ENCODE results near the gene GADD45B. TPM values are rescaled to one million over a fixed set of nuclear protein-coding genes. Genes with fewer than 3 reads are reported as not detected.

The GADD45B gene
- total and polyA plus RNA-seq, 10 of the 15 experiments (the other 5 are each of a cell fraction or from before 2014, with no cell fraction given), result 2.4 to 180 (median 91.1) TPM

DNA sequence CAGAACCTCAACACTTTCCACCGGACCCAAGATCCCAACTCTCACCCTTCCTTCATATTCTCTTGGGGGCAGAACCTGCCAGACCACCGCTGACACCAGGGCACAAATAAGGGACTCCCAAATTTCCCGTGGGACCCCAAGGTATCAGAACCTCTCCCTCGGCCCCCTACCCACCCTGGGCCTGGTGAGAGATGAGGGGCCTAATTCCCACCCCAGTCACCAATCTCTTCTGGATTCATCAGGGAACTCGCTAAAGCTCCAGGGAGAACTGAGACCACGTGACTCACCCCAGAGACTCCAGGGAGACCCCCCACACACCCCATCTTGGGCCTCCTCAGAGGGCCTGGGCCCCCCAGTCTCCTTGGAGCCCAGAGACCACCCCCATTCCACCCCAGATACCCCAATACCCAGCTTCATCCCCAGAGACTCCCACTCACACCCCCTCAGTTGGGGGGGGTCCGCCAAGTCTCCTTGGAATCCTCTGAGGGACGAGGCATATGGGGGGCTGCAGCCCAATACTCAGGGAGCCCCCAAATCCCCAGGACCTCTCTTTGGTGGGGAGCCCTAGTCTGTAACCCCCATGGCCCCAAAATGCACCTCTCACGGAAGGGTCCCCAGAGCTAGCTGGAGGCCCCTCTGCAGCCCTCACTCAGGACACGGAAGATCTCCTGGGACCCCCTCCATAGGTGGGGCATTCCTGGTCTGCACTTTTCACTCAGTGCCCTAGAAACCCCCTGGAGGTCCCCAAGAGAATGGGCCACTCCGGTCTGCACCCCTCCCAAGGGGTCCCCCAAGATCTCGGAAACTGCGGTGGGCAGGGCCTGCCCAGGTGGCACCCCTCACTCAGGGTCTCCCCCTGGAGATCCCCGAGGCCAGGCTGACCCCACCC, 20.7 kb upstream of the GADD45B start:
- peak overlapping the region; percentile 93 for H3K4me2 ChIP-seq (ENCODE audit: control insufficient read depth, insufficient read depth)
- H3K9me3 ChIP-seq (replicated peaks; ENCODE audit: control insufficient read depth, insufficient read depth, low read length), result no peaks in the 10 kb centered on the region
- WGBS (ENCODE audit: insufficient coverage, insufficient replicate concordance, low lambda C conversion rate, missing lambda C conversion rate), result 8% methylated on average over 13 of the region's 14 CpGs
- in situ Hi-C loops (cut with MboI) (no loop called here), intact Hi-C loops (cut with micrococcal nuclease; ENCODE audit: unreplicated experiment) (no loop called here)
- H2AFZ ChIP-seq (ENCODE audit: control insufficient read depth, low read depth, low read length), result no peak overlapping the region
- H3K27ac ChIP-seq (ENCODE audit: control insufficient read depth, insufficient read depth), result peak overlapping the region; percentile 90
- no peak for ATAC-seq
- FAIRE-seq, result no peak
- CTCF ChIA-PET, result interaction anchor here (1.1 kb wide), 1 partner anchor 63 kb away, joined by 3 read pairs; no protein-coding TSS in a partner anchor
- SMC1A ChIA-PET (ENCODE audit: uncharacterized antibody, unreplicated experiment), result interaction anchor here (1.5 kb wide), 1 partner anchor 8 kb away, joined by 3 read pairs; no protein-coding TSS in a partner anchor
- RAD21 ChIA-PET (ENCODE audit: unreplicated experiment), result interaction anchor here (0.5 to 1.5 kb wide), 5 partner anchors 60 to 220 kb away, joined by 3 to 4 read pairs (median 3); no protein-coding TSS in a partner anchor
- H3K9ac ChIP-seq (ENCODE audit: control insufficient read depth, insufficient read depth, low read length), result peak overlapping the region; percentile 94
- POLR2A ChIA-PET, result interaction anchor here (0.5 to 2.0 kb wide), 11 partner anchors 21 to 197 kb away, joined by 3 to 10 read pairs (median 3); partner anchors contain the start of genes GADD45B and TIMM13
- DNase-seq (ENCODE audit: low read depth, low spot score), result no peak
- H3K79me2 ChIP-seq (ENCODE audit: control insufficient read depth, insufficient read depth, low read length), result peaks cover 68% of the 10 kb centered on the region
- H3K4me3 ChIP-seq, result peak overlapping the region; percentile 99
- peaks cover 19% of the 10 kb centered on the region for H3K4me1 ChIP-seq (ENCODE audit: control insufficient read depth, insufficient read depth, low read length)
- TSS peak; percentile 48 for BruUV-seq (replicated peaks)
- no peaks in the 10 kb centered on the region for H3K27me3 ChIP-seq (replicated peaks in 1 of 2; ENCODE audit: control insufficient read depth in 2 of 2, insufficient read depth in 2 of 2, low read length in 1 of 2)
- H4K20me1 ChIP-seq (ENCODE audit: control insufficient read depth, insufficient read depth), result peaks cover 12% of the 10 kb centered on the region
- TF ChIP-seq POLR2AphosphoS5 (IDR thresholded peaks at IDR 0.05; ENCODE audit: low read length) (0 out of 2 replicates have a peak, but pooled peaks have one; percentile 18), NR2C2 (IDR thresholded peaks at IDR 0.05; ENCODE audit: borderline replicate concordance, control insufficient read depth, insufficient read length, low read depth) (no peak), RAD51 (IDR thresholded peaks at IDR 0.05) (peak; percentile 71; the same call in 1 of the 2 replicates), RCOR1 (conservative IDR thresholded peaks at IDR 0.05; ENCODE audit: low read depth, low read length) (no peak)
- TF ChIP-seq, protein P1, sequence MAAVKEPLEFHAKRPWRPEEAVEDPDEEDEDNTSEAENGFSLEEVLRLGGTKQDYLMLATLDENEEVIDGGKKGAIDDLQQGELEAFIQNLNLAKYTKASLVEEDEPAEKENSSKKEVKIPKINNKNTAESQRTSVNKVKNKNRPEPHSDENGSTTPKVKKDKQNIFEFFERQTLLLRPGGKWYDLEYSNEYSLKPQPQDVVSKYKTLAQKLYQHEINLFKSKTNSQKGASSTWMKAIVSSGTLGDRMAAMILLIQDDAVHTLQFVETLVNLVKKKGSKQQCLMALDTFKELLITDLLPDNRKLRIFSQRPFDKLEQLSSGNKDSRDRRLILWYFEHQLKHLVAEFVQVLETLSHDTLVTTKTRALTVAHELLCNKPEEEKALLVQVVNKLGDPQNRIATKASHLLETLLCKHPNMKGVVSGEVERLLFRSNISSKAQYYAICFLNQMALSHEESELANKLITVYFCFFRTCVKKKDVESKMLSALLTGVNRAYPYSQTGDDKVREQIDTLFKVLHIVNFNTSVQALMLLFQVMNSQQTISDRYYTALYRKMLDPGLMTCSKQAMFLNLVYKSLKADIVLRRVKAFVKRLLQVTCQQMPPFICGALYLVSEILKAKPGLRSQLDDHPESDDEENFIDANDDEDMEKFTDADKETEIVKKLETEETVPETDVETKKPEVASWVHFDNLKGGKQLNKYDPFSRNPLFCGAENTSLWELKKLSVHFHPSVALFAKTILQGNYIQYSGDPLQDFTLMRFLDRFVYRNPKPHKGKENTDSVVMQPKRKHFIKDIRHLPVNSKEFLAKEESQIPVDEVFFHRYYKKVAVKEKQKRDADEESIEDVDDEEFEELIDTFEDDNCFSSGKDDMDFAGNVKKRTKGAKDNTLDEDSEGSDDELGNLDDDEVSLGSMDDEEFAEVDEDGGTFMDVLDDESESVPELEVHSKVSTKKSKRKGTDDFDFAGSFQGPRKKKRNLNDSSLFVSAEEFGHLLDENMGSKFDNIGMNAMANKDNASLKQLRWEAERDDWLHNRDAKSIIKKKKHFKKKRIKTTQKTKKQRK (IDR thresholded peaks at IDR 0.05; ENCODE audit: low read depth, low read length), result no peak
- peaks cover 8 to 14% of the 10 kb centered on the region in 2 experiments; a peak in 3 of 4 replicates for H3K36me3 ChIP-seq (ENCODE audit: control insufficient read depth in 2 of 2, insufficient read depth in 2 of 2, low read length in 1 of 2)
